T-cell (primary cell): Measurements from ENCODE around the gene TCF7L2. TPM values are rescaled to one million over a fixed set of nuclear protein-coding genes. Genes with fewer than 3 reads are reported as not detected.

Source experiments
- ATAC-seq, 4 experiments: fragments of 200-7000 bp in 3 of 4; fragments of 150-1000 bp in 1 of 4; cut with Tn5 transposase; replicated peaks in 1 of 4; 1 replicate in 3 of 4; 2 replicates in 1 of 4; pipeline ENCODE4 v1.10.0; 2021; ENCODE audit warnings: moderate library complexity in 3 of 4, mild to moderate bottlenecking in 2 of 4, moderate number of reproducible peaks in 1 of 4
- CTCF ChIA-PET, 2 donors: fragments of 300-600 bp; sonication (Branson Sonifier 250); formaldehyde crosslinking; loops; one replicate each; lab custom pipeline; 2022; ENCODE audit warnings: antibody characterized with exemption in 2 of 2; lab: Charles Lee
- POLR2A ChIA-PET, 2 donors: fragments of 300-600 bp; sonication (Branson Sonifier 250); formaldehyde crosslinking; loops; one replicate each; lab custom pipeline; 2022; ENCODE audit warnings: antibody characterized with exemption in 2 of 2; lab: Charles Lee
- DNase-seq, 35 experiments: peaks; one replicate each; pipeline versions ENCODE4 v3.0.0 to v3.0.0-alpha.2; 2013 to 2023
- H3K27ac ChIP-seq: one replicate; pipeline ENCODE4 v1.5.1; 2013; ENCODE audit warnings: low read length
- H3K27me3 ChIP-seq, 2 experiments: replicated peaks in 1 of 2; 1 replicate in 1 of 2; 2 replicates in 1 of 2; pipeline versions ENCODE4 v1.6.1 to v1.7.0; 2013; ENCODE audit warnings: low read length in 1 of 2, mixed read lengths in 1 of 2; ENCODE audit not compliant: control insufficient read depth in 2 of 2, insufficient read depth in 2 of 2; ENCODE audit errors: extremely low read depth in 1 of 2
- H3K36me3 ChIP-seq, 2 donors: 1 replicate in 1 of 2; 2 replicates in 1 of 2; pipeline versions ENCODE4 v1.6.1 to v1.7.0; 2013; ENCODE audit warnings: low read length in 1 of 2; ENCODE audit not compliant: control insufficient read depth in 2 of 2, insufficient read depth in 1 of 2; ENCODE audit errors: extremely low read depth in 1 of 2
- H3K4me1 ChIP-seq, 2 experiments: 1 replicate in 1 of 2; 2 replicates in 1 of 2; pipeline versions ENCODE4 v1.6.1 to v1.7.0; 2013; ENCODE audit warnings: low read length in 2 of 2, mixed read lengths in 1 of 2; ENCODE audit not compliant: insufficient read depth in 2 of 2, control insufficient read depth in 1 of 2; ENCODE audit errors: extremely low read depth in 1 of 2
- H3K4me3 ChIP-seq, 2 donors: 1 replicate in 1 of 2; 2 replicates in 1 of 2; pipeline versions ENCODE4 v1.5.1 to v1.7.0; 2013; ENCODE audit warnings: mild to moderate bottlenecking in 2 of 2, low read length in 1 of 2, moderate library complexity in 1 of 2; ENCODE audit not compliant: control insufficient read depth in 1 of 2; ENCODE audit errors: extremely low read depth in 1 of 2
- H3K9me3 ChIP-seq: 2 replicates; pipeline ENCODE4 v1.7.0; 2013
- H3K27ac Mint-ChIP-seq, 2 donors: one replicate each; pipeline ENCODE4 v1.8.0; 2020 to 2021; ENCODE audit warnings: mild to moderate bottlenecking in 2 of 2, mixed read lengths in 2 of 2
- H3K27me3 Mint-ChIP-seq, 2 donors: one replicate each; pipeline ENCODE4 v1.8.0; 2021 to 2022; ENCODE audit warnings: mixed read lengths in 2 of 2
- H3K36me3 Mint-ChIP-seq: one replicate; pipeline ENCODE4 v1.8.0; 2021; ENCODE audit warnings: mixed read lengths
- H3K4me1 Mint-ChIP-seq, 3 donors: one replicate each; pipeline ENCODE4 v1.8.0; 2020 to 2022; ENCODE audit warnings: mixed read lengths in 3 of 3, mild to moderate bottlenecking in 1 of 3
- H3K4me3 Mint-ChIP-seq, 3 donors: one replicate each; pipeline ENCODE4 v1.8.0; 2020 to 2022; ENCODE audit warnings: mild to moderate bottlenecking in 3 of 3, mixed read lengths in 3 of 3, moderate library complexity in 3 of 3
- H3K9me3 Mint-ChIP-seq, 3 donors: one replicate each; pipeline ENCODE4 v1.8.0; 2020 to 2022; ENCODE audit warnings: mixed read lengths in 3 of 3
- WGBS: methylation state at CpG from one replicate; pipeline ENCODE4 v1.1.5; 2013; ENCODE audit warnings: missing lambda C conversion rate; ENCODE audit not compliant: insufficient coverage; 5-methylcytosine and 5-hydroxymethylcytosine counted together
- total RNA-seq, 35 experiments: library from RNA in 6 of 35; stranded (reverse) in 6 of 35; fragments of 120-200 nt in 1 of 35; gene quantifications; one replicate each; pipeline versions ENCODE4 v1.2.1 to v1.2.4 and lab custom pipeline; 2013 to 2026

Gene TCF7L2
- total RNA-seq (1 to 10 TPM; 2.6 to 6.2 (median 3.3) TPM), total RNA-seq (lab: John Stamatoyannopoulos, UW) (0.05 to 3.1 (median 1.7) reads per million in 29 experiments)
- total RNA-seq (2013): 1.9 TPM

GRCh38 chr10:112949875-112950507, at the start of gene TCF7L2:
Gene TCF7L2, plus strand, starts transcription at chr10:112950247. Its CDS starts 510 bp downstream, at chr10:112950757.
- no peaks in the 10 kb centered on the region for H3K9me3 Mint-ChIP-seq
- no peaks in the 10 kb centered on the region for H3K36me3 Mint-ChIP-seq
- peaks cover 21 to 33% (median 25%) of the 10 kb centered on the region in 3 donors for H3K4me1 Mint-ChIP-seq
- peaks cover 4 to 25% of the 10 kb centered on the region in 2 donors for H3K27me3 Mint-ChIP-seq
- Histone ChIP-seq H3K27me3 (peaks cover 0 to 30% of the 10 kb centered on the region in 2 experiments), H3K4me1 (peaks cover 2 to 24% of the 10 kb centered on the region in 2 experiments), H3K27ac (peak within 1 kb of the TSS; percentile 58), H3K36me3 (no peaks in the 10 kb centered on the region), H3K9me3 (no peaks in the 10 kb centered on the region), H3K4me3 (peak within 1 kb of the TSS; percentile 74 to 81)
- POLR2A ChIA-PET: no interaction called here
- peak within 1 kb of the TSS; percentile 49 to 78 for H3K27ac Mint-ChIP-seq
- peak; percentile 19 to 84 (median 51) for DNase-seq
- ATAC-seq: peak; percentile 63 to 77 (median 64)
- peak within 1 kb of the TSS; percentile 89 to 95 (median 95) for H3K4me3 Mint-ChIP-seq
- CTCF ChIA-PET: no interaction called here
- 1% methylated on average over 31 of the region's 39 CpGs for WGBS

GRCh38 chr10:112902730-112903129, 47.3 kb upstream of the TCF7L2 start:
- DNase-seq (no peak), ATAC-seq (no peak)
- ChIA-PET CTCF (no interaction called here), POLR2A (no interaction called here)
- Histone ChIP-seq H3K4me1 (no peaks in the 10 kb centered on the region), H3K36me3 (no peaks in the 10 kb centered on the region), H3K4me3 (no peak overlapping the region), H3K27ac (no peak overlapping the region), H3K9me3 (no peaks in the 10 kb centered on the region), H3K27me3 (peaks cover 0 to 13% of the 10 kb centered on the region in 2 experiments)
- WGBS: no CpG with 5 or more reads among the region's 1 CpG
- Mint-ChIP-seq H3K4me3 (no peak overlapping the region), H3K36me3 (no peaks in the 10 kb centered on the region), H3K9me3 (no peaks in the 10 kb centered on the region), H3K27me3 (peaks cover 3 to 4% of the 10 kb centered on the region in 2 donors), H3K27ac (no peak overlapping the region), H3K4me1 (no peaks in the 10 kb centered on the region)

- H3K9me3 ChIP-seq: no peaks in the 10 kb centered on the region
- ChIA-PET CTCF (no interaction called here), POLR2A (no interaction called here)
- Mint-ChIP-seq H3K27me3 (peaks cover 3 to 4% of the 10 kb centered on the region in 2 donors), H3K27ac (no peak overlapping the region), H3K36me3 (no peaks in the 10 kb centered on the region), H3K4me1 (no peaks in the 10 kb centered on the region), H3K9me3 (no peaks in the 10 kb centered on the region), H3K4me3 (no peak overlapping the region)
- no CpG with 5 or more reads among the region's 2 CpGs for WGBS
- H3K27me3 ChIP-seq: peaks cover 0 to 10% of the 10 kb centered on the region in 2 experiments
- H3K4me1 ChIP-seq: no peaks in the 10 kb centered on the region
- H3K27ac ChIP-seq: no peak overlapping the region
- DNase-seq (no peak), ATAC-seq (no peak)
- H3K36me3 ChIP-seq: no peaks in the 10 kb centered on the region
- no peak overlapping the region for H3K4me3 ChIP-seq
Measured at GRCh38 chr10:112904000-112904399, 46.0 kb upstream of the TCF7L2 start.

- peaks cover 0 to under 1% of the 10 kb centered on the region in 2 donors for H3K27me3 Mint-ChIP-seq
- H3K27ac Mint-ChIP-seq: no peak overlapping the region
- Histone ChIP-seq H3K36me3 (no peaks in the 10 kb centered on the region), H3K4me1 (no peaks in the 10 kb centered on the region), H3K27ac (no peak overlapping the region), H3K27me3 (peaks cover 0 to 2% of the 10 kb centered on the region in 2 experiments), H3K4me3 (no peak overlapping the region), H3K9me3 (no peaks in the 10 kb centered on the region)
- DNase-seq (no peak), ATAC-seq (no peak)
- H3K4me3 Mint-ChIP-seq: no peak overlapping the region
- H3K4me1 Mint-ChIP-seq: peaks cover 0 to 5% (median 0%) of the 10 kb centered on the region in 3 donors
- POLR2A ChIA-PET: no interaction called here
- H3K9me3 Mint-ChIP-seq: no peaks in the 10 kb centered on the region
- no peaks in the 10 kb centered on the region for H3K36me3 Mint-ChIP-seq
- WGBS: 82% methylated on average over 8 of the region's 8 CpGs
- CTCF ChIA-PET: no interaction called here
Measured at GRCh38 chr10:112906945-112907344, 43.1 kb upstream of the TCF7L2 start.

DNA sequence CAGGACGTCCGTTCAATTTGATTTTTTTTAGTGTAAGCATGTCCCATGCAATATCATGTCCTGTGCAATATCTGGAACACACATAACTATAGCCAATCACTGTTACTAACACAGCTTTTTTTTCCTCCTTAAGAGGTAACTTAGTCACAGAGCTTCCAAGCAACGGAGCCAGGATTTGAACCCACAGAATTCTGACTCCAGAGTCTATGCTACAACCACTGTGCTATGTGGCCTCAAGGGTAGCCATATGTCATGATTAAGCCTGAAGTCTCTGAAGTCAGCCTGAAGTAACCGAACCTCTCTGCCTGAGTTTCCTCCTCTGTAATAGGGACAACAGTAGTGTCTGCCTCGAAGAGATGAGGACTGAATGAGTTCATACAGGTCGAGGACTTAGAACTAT, 42.2 kb upstream of the TCF7L2 start:
- no peaks in the 10 kb centered on the region for H3K9me3 ChIP-seq
- Mint-ChIP-seq H3K36me3 (no peaks in the 10 kb centered on the region), H3K27ac (no peak overlapping the region), H3K4me3 (no peak overlapping the region), H3K9me3 (no peaks in the 10 kb centered on the region), H3K4me1 (peaks cover 0 to 5% (median 0%) of the 10 kb centered on the region in 3 donors), H3K27me3 (no peaks in the 10 kb centered on the region)
- ChIA-PET POLR2A (interaction anchor here in 1 of 2 donors (0.6 kb wide), 1 partner anchor 19 kb away, joined by 3 read pairs; no protein-coding TSS in a partner anchor), CTCF (interaction anchor here (0.6 to 0.7 kb wide), 2 partner anchors 22 to 178 kb away, joined by 8 to 9 read pairs; no protein-coding TSS in a partner anchor)
- no peaks in the 10 kb centered on the region for H3K36me3 ChIP-seq
- no peak overlapping the region for H3K4me3 ChIP-seq
- WGBS: 68% methylated on average over 4 of the region's 6 CpGs
- H3K27ac ChIP-seq: no peak overlapping the region
- ATAC-seq: no peak
- H3K27me3 ChIP-seq: peaks cover 0 to 2% of the 10 kb centered on the region in 2 experiments
- no peaks in the 10 kb centered on the region for H3K4me1 ChIP-seq
- DNase-seq: no peak

DNA sequence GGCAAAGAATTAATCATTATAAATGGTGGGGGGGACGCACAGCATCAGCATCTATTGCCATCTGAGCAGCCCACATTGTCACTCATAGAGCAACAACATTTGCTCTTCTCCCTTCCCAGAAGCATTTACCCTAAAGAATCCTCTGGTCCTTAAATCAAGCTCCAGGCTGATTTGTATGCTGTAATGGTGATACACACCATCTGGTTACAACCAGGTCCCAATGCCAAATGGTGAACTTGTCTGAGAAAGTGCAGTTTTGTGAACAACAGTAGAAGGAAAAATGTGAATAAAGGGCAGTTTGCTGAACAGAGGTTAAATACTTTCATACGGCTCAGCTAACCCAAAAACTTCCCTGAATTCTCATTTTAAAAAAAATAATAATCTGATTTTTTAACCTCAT, 38.8 kb upstream of the TCF7L2 start:
- Mint-ChIP-seq H3K4me1 (peaks cover 0 to 5% (median 0%) of the 10 kb centered on the region in 3 donors), H3K36me3 (no peaks in the 10 kb centered on the region), H3K4me3 (no peak overlapping the region), H3K27ac (no peak overlapping the region), H3K9me3 (no peaks in the 10 kb centered on the region), H3K27me3 (no peaks in the 10 kb centered on the region)
- ChIA-PET POLR2A (no interaction called here), CTCF (no interaction called here)
- no peaks in the 10 kb centered on the region for H3K4me1 ChIP-seq
- no peak for DNase-seq
- H3K27me3 ChIP-seq: peaks cover 0 to 2% of the 10 kb centered on the region in 2 experiments
- no peaks in the 10 kb centered on the region for H3K36me3 ChIP-seq
- no CpG with 5 or more reads among the region's 2 CpGs for WGBS
- ATAC-seq: no peak
- H3K4me3 ChIP-seq: no peak overlapping the region
- no peak overlapping the region for H3K27ac ChIP-seq
- H3K9me3 ChIP-seq: no peaks in the 10 kb centered on the region
